HCT116 (cell line): Measurements from ENCODE around the gene SPOCD1. TPM values are rescaled to one million over a fixed set of nuclear protein-coding genes. Genes with fewer than 3 reads are reported as not detected.

Experiments used
- ATAC-seq: fragments of 200-7000 bp; cut with Tn5 transposase; 2 replicates; pipeline ENCODE4 v1.9.1; 2020; ENCODE audit warnings: mild to moderate bottlenecking, moderate library complexity
- BruUV-seq: library from RNA; stranded (reverse); fragments of 400-500 nt; replicated peaks from 2 replicates; lab custom pipeline; 2021; lab: Mats Ljungman, UMichigan
- CTCF ChIA-PET: fragments of 300-600 bp; sonication (Branson Sonifier 250); formaldehyde crosslinking; loops from one replicate; lab custom pipeline; 2021; ENCODE audit warnings: antibody characterized with exemption; lab: Charles Lee
- POLR2A ChIA-PET: fragments of 300-600, 350-600 bp; sonication (Branson Sonifier 250); formaldehyde crosslinking; loops from one replicate; lab custom pipeline; 2021; ENCODE audit warnings: antibody characterized with exemption; lab: Charles Lee
- RAD21 ChIA-PET, 2 experiments: fragments of 300-600 bp; sonication (Branson Sonifier 250); formaldehyde crosslinking; loops; one replicate each; lab custom pipeline; 2023; ENCODE audit warnings: low total read pairs in 2 of 2; ENCODE audit not compliant: uncharacterized antibody in 2 of 2, unreplicated experiment in 2 of 2, low non-redundant PET in 1 of 2; lab: Charles Lee
- DNase-seq: peaks from one replicate; pipeline ENCODE4 v3.0.0-alpha.2; 2010; ENCODE audit warnings: low read depth, low spot score
- H2AFZ ChIP-seq: fragments of 200-600 bp; shearing (Covaris generic), sonication (generic); 2 replicates; pipeline ENCODE4 v1.6.1; 2017; ENCODE audit warnings: low read depth, mixed run types, mixed read lengths, antibody characterized with exemption, low read length; ENCODE audit not compliant: poor library complexity, severe bottlenecking
- H3K27ac ChIP-seq: 2 replicates; pipeline ENCODE4 v1.5.1; 2012; ENCODE audit warnings: low read depth, low read length
- H3K27me3 ChIP-seq: fragments of 200-600 bp; sonication (generic); 2 replicates; pipeline ENCODE4 v1.6.1; 2016; ENCODE audit warnings: mixed run types, low read length, mixed read lengths; ENCODE audit not compliant: insufficient read depth
- H3K36me3 ChIP-seq, 2 experiments: fragments of 200-500 bp in 1 of 2; fragments of 200-600 bp in 1 of 2; sonication (Bioruptor generic) in 1 of 2; sonication (generic) in 1 of 2; 2 replicates each; pipeline versions ENCODE4 v1.5.1 to v1.6.1; 2014 to 2016; ENCODE audit warnings: low read length in 2 of 2, inconsistent platforms in 1 of 2, mixed read lengths in 1 of 2, mixed run types in 1 of 2; ENCODE audit not compliant: insufficient read depth in 2 of 2, control insufficient read depth in 1 of 2
- H3K4me1 ChIP-seq, 2 experiments: fragments of 200-600 bp in 1 of 2; sonication (generic) in 1 of 2; 2 replicates each; pipeline versions ENCODE4 v1.5.1 to v1.6.1; 2012 to 2017; ENCODE audit warnings: low read length in 2 of 2, inconsistent platforms in 1 of 2, mild to moderate bottlenecking in 1 of 2, mixed read lengths in 1 of 2, mixed run types in 1 of 2, moderate library complexity in 1 of 2; ENCODE audit not compliant: insufficient read depth in 2 of 2, control insufficient read depth in 1 of 2
- H3K4me2 ChIP-seq: fragments of 200-600 bp; sonication (generic); 2 replicates; pipeline ENCODE4 v1.6.1; 2017; ENCODE audit warnings: mixed run types, low read length, mixed read lengths
- H3K4me3 ChIP-seq, 2 experiments: fragments of 200-600 bp in 1 of 2; sonication (generic) in 1 of 2; replicated peaks in 1 of 2; 2 replicates each; pipeline ENCODE4 v1.5.1; 2011 to 2016; ENCODE audit warnings: low read length in 2 of 2, control low read depth in 1 of 2, low read depth in 1 of 2, mild to moderate bottlenecking in 1 of 2, mixed read lengths in 1 of 2, mixed run types in 1 of 2
- H3K79me2 ChIP-seq: fragments of 200-600 bp; sonication (generic); 2 replicates; pipeline ENCODE4 v1.6.1; 2017; ENCODE audit warnings: mild to moderate bottlenecking, mixed run types, low read length, moderate library complexity, mixed read lengths; ENCODE audit not compliant: insufficient read depth
- H3K9ac ChIP-seq: fragments of 200-600 bp; sonication (generic); 2 replicates; pipeline ENCODE4 v1.6.1; 2016; ENCODE audit warnings: low read length, mixed read lengths
- H3K9me2 ChIP-seq: fragments of 200-600 bp; sonication (generic), shearing (Covaris generic); 2 replicates; pipeline ENCODE4 v1.6.1; 2017; ENCODE audit warnings: mixed run types, mild to moderate bottlenecking, moderate library complexity; ENCODE audit not compliant: insufficient read depth
- H3K9me3 ChIP-seq, 2 experiments: fragments of 200-500 bp in 1 of 2; fragments of 200-600 bp in 1 of 2; sonication (Bioruptor generic) in 1 of 2; sonication (generic) in 1 of 2; 2 replicates each; pipeline ENCODE4 v1.6.1; 2014 to 2017; ENCODE audit warnings: low read length in 2 of 2, mixed read lengths in 2 of 2, inconsistent platforms in 1 of 2, low read depth in 1 of 2, mild to moderate bottlenecking in 1 of 2, mixed run types in 1 of 2, moderate library complexity in 1 of 2; ENCODE audit not compliant: control insufficient read depth in 1 of 2, insufficient read depth in 1 of 2
- H4K20me1 ChIP-seq: fragments of 200-600 bp; sonication (generic), shearing (Covaris generic); 2 replicates; pipeline ENCODE4 v1.6.1; 2017; ENCODE audit warnings: mixed run types, mild to moderate bottlenecking, moderate library complexity; ENCODE audit not compliant: insufficient read depth
- ELF1 ChIP-seq: IDR thresholded peaks from 2 replicates; pipeline ENCODE4 v1.6.1; 2012; ENCODE audit warnings: low read depth, borderline replicate concordance
- EZH2 ChIP-seq: fragments of 200-600 bp; sonication (generic); IDR thresholded peaks from 2 replicates; pipeline ENCODE4 v1.6.1; 2017; ENCODE audit warnings: antibody characterized with exemption, mixed run types
- FOSL1 ChIP-seq: IDR thresholded peaks from 2 replicates; pipeline ENCODE4 v1.6.1; 2012; ENCODE audit warnings: low read depth
- JUND ChIP-seq: IDR thresholded peaks from 2 replicates; pipeline ENCODE4 v1.6.1; 2012
- POLR2A ChIP-seq: IDR thresholded peaks from 2 replicates; pipeline ENCODE4 v1.7.0; 2011; ENCODE audit warnings: borderline replicate concordance; ENCODE audit not compliant: insufficient read depth, insufficient read length; ENCODE audit errors: extremely low read depth
- POLR2AphosphoS5 ChIP-seq: IDR thresholded peaks from 2 replicates; pipeline ENCODE4 v1.6.1; 2011; ENCODE audit warnings: mild to moderate bottlenecking, low read depth, low read length, moderate library complexity
- SP1 ChIP-seq: IDR thresholded peaks from 2 replicates; pipeline ENCODE4 v1.6.1; 2012; ENCODE audit warnings: low read depth
- SRF ChIP-seq: IDR thresholded peaks from 2 replicates; pipeline ENCODE4 v1.6.1; 2012; ENCODE audit warnings: low read depth
- TCF7L2 ChIP-seq: IDR thresholded peaks from 2 replicates; pipeline ENCODE4 v1.7.0; 2011; ENCODE audit warnings: borderline replicate concordance, inconsistent platforms; ENCODE audit not compliant: insufficient read depth, insufficient read length; ENCODE audit errors: extremely low read depth
- YY1 ChIP-seq: IDR thresholded peaks from 2 replicates; pipeline ENCODE4 v1.6.1; 2011; ENCODE audit warnings: low read length, low read depth, moderate library complexity, mild to moderate bottlenecking; ENCODE audit not compliant: insufficient replicate concordance; ENCODE audit errors: extremely low read depth
- ZFX ChIP-seq: fragments of 450-650 bp; IDR thresholded peaks from 2 replicates; pipeline ENCODE4 v1.6.1; 2017
- ZNF274 ChIP-seq: fragments of 200-500 bp; sonication (Bioruptor generic); IDR thresholded peaks from 2 replicates; pipeline ENCODE4 v1.6.1; 2014; ENCODE audit warnings: mild to moderate bottlenecking, low read depth, low read length, inconsistent platforms
- intact Hi-C: fragments of 100-400 bp; cut with micrococcal nuclease; formaldehyde crosslinking; loops from 2 replicates; pipeline ENCODE4 v1.10.0; 2022
- total RNA-seq: library from RNA; stranded (reverse); gene quantifications from one replicate; pipeline ENCODE4 v1.2.1, GENCODE V29; 2021; ENCODE audit not compliant: unreplicated experiment
- TF ChIP-seq, protein P1 (sequence below): IDR thresholded peaks from 2 replicates; pipeline ENCODE4 v1.6.1; 2012
- TF ChIP-seq, protein P2 (sequence below), 3 experiments: fragments of 200-600 bp in 1 of 3; sonication (generic) in 1 of 3; IDR thresholded peaks in 2 of 3; conservative IDR thresholded peaks in 1 of 3; 2 replicates each; pipeline ENCODE4 v1.5.1; 2012 to 2017; ENCODE audit warnings: low read depth in 2 of 3, low read length in 2 of 3, antibody characterized with exemption in 1 of 3, borderline replicate concordance in 1 of 3, control low read depth in 1 of 3, mild to moderate bottlenecking in 1 of 3, mixed read lengths in 1 of 3, mixed run types in 1 of 3, moderate library complexity in 1 of 3; ENCODE audit not compliant: insufficient read depth in 1 of 3

SPOCD1 gene
- total RNA-seq, 1 experiment from 2014 or later, result 5.0 TPM

DNA sequence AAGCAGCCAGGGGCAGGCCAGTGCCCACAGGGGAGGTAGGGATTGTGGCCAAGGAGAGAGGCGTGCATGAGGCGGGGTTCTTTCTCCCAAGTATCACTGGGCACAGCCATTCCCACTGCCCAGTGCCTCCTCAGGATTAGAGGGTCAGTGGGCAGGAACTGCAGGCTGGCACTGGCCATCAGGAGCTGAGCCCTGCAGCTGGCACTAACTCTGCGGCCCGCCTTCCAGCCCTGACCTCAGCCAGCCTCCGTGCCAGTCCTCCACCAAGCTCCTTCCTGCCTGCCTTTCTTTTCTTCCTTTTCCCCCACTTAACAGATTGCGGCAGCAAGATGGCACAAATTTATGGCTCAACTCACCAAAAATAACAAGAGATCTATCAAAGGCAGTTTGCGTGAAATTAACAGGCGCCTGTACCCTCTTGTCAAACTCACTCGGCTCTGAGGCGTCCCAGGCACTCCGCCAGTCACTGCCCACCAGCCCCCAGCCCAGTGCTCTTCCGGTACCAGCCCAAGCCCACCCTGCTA, 62.8 kb downstream of the SPOCD1 start:
- DNase-seq, result no peak
- Histone ChIP-seq H3K27me3 (no peaks in the 10 kb centered on the region), H3K27ac (no peak overlapping the region), H2AFZ (no peak overlapping the region), H3K4me3 (no peak overlapping the region), H4K20me1 (no peaks in the 10 kb centered on the region), H3K36me3 (no peaks in the 10 kb centered on the region), H3K79me2 (no peaks in the 10 kb centered on the region), H3K9ac (no peak overlapping the region), H3K9me3 (no peaks in the 10 kb centered on the region), H3K9me2 (no peaks in the 10 kb centered on the region), H3K4me2 (no peak overlapping the region), H3K4me1 (peaks cover 6 to 12% of the 10 kb centered on the region in 2 experiments; a peak in 3 of 4 replicates)
- RAD21 ChIA-PET, result no interaction called here
- CTCF ChIA-PET, result interaction anchor here (1.3 kb wide), 1 partner anchor 38 kb away, joined by 4 read pairs; no protein-coding TSS in a partner anchor
- TF ChIP-seq POLR2A, result no peak
- TF ChIP-seq JUND, result no peak
- TF ChIP-seq, protein P1, sequence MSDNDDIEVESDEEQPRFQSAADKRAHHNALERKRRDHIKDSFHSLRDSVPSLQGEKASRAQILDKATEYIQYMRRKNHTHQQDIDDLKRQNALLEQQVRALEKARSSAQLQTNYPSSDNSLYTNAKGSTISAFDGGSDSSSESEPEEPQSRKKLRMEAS, result no peak
- no peak for TF ChIP-seq POLR2AphosphoS5
- TF ChIP-seq SP1, result no peak
- no peak for TF ChIP-seq YY1
- POLR2A ChIA-PET, result interaction anchor here (1.5 kb wide), 1 partner anchor 83 kb away, joined by 3 read pairs; no protein-coding TSS in a partner anchor
- BruUV-seq, result no TSS peak
- intact Hi-C loops, result no loop called here
- ATAC-seq, result no peak

GRCh38 chr1:31752258-31752657, 63.6 kb downstream of the SPOCD1 start:
- no peaks in the 10 kb centered on the region for H4K20me1 ChIP-seq
- no peaks in the 10 kb centered on the region for H3K79me2 ChIP-seq
- intact Hi-C loops, result no loop called here
- peaks cover 6 to 12% of the 10 kb centered on the region in 2 experiments; a peak in 3 of 4 replicates for H3K4me1 ChIP-seq
- no peak overlapping the region for H3K9ac ChIP-seq
- H3K36me3 ChIP-seq, result no peaks in the 10 kb centered on the region
- H3K27me3 ChIP-seq, result no peaks in the 10 kb centered on the region
- no peak overlapping the region for H3K4me2 ChIP-seq
- POLR2A ChIA-PET, result no interaction called here
- H3K9me2 ChIP-seq, result no peaks in the 10 kb centered on the region
- no peak overlapping the region for H3K27ac ChIP-seq
- no peak for TF ChIP-seq SRF
- no peak for TF ChIP-seq ZFX
- TF ChIP-seq ELF1, result no peak
- no peak for TF ChIP-seq TCF7L2
- no peak for TF ChIP-seq EZH2
- TF ChIP-seq POLR2AphosphoS5, result no peak
- no peak for TF ChIP-seq FOSL1
- TF ChIP-seq, protein P2, sequence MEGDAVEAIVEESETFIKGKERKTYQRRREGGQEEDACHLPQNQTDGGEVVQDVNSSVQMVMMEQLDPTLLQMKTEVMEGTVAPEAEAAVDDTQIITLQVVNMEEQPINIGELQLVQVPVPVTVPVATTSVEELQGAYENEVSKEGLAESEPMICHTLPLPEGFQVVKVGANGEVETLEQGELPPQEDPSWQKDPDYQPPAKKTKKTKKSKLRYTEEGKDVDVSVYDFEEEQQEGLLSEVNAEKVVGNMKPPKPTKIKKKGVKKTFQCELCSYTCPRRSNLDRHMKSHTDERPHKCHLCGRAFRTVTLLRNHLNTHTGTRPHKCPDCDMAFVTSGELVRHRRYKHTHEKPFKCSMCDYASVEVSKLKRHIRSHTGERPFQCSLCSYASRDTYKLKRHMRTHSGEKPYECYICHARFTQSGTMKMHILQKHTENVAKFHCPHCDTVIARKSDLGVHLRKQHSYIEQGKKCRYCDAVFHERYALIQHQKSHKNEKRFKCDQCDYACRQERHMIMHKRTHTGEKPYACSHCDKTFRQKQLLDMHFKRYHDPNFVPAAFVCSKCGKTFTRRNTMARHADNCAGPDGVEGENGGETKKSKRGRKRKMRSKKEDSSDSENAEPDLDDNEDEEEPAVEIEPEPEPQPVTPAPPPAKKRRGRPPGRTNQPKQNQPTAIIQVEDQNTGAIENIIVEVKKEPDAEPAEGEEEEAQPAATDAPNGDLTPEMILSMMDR (IDR thresholded peaks at IDR 0.05 in 2 of 3, conservative IDR thresholded peaks at IDR 0.05 in 1 of 3; ENCODE audit: borderline replicate concordance in 1 of 3, insufficient read depth in 1 of 3, low read depth in 2 of 3, low read length in 2 of 3), result no peak
- no peak for TF ChIP-seq ZNF274
- H3K4me3 ChIP-seq, result no peak overlapping the region
- CTCF ChIA-PET, result no interaction called here
- no peak for DNase-seq
- no peaks in the 10 kb centered on the region for H3K9me3 ChIP-seq
- BruUV-seq, result no TSS peak
- ATAC-seq, result no peak
- RAD21 ChIA-PET, result interaction anchor here in 1 of 2 experiments (0.6 kb wide), 1 partner anchor 1748 kb away, joined by 4 read pairs; no protein-coding TSS in a partner anchor
- no peak overlapping the region for H2AFZ ChIP-seq
